ENCODE data around the gene ZNF408.

Gene ZNF408

DNA sequence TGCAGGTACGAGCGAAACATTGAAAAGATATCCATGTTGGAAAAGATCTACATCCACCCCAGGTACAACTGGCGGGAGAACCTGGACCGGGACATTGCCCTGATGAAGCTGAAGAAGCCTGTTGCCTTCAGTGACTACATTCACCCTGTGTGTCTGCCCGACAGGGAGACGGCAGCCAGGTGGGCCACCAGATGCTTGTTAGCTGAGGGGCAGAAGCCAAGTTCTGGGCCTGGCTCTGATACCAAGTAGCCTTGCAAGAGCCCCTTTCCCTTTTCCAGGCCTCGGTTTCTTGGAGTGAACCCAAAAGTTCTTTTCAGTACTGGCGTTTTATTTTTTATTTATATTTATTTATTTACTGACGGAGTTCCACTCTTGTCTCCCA is 27.8 kb downstream of the ZNF408 start:
- no peak for DNase-seq

GRCh38 chr11:46729110-46730027 is 28.5 kb downstream of the ZNF408 start:
- no peak for DNase-seq

DNA sequence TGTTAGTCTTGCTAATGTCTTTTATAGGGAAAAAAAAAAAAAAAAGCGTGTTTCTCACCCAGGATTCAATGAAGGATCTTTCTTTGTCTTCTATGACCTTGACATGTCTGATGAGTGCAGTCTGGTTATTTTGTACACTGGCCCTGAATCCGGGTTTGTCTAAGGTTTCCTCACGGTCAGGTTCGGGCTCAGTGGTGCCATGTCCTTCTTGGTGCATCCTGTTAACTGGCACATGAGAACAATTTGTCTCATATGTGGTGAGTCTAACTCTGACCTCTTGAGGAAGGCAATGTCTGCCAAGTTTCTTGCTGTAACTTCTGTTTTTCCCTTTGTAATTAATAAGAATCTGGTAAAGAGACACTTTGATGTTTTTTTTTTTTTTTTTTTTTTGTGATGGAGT is 30.7 kb downstream of the ZNF408 start:
- no peak for DNase-seq

GRCh38 chr11:46733234-46733633 is 32.4 kb downstream of the ZNF408 start:
- no peak for DNase-seq

DNA sequence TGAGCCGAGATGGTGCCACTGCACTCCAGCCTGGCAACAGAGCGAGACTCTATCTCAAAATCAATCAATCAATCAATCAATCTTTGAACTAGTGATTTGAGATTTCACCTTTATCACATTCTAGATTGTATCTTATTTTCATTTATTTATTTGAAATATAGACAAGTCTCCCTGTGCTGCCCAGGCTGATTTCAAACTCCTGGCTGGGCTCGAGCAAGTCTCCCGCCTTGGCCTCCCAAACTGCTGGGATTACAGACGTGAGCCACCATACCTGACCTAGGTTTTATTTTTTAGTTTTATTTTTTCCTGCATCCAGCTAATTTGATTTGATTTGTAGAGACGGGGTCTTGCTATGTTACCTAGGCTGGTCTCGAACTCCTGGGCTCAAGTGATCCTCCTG is 35.3 kb downstream of the ZNF408 start:
- DNase-seq: no peak

DNA sequence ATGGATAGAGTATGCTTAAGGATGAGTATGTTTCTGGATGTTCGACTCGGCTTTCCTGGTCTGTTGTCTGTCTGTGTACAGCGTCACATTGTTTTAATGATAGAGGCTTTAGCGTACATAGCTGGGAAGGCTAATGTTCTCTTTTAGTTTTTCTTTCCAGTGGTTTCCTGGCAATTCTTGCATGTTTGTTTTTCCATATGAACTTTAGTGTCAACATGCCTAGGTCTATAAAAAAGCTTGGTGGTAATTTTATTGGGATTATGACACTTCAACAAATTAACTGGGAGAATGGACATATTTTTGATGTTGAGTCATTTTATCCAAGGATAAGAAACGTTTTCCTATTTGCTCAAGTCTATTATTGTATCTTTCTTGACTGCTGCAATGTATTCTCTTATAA is 35.8 kb downstream of the ZNF408 start:
- DNase-seq: no peak

DNA sequence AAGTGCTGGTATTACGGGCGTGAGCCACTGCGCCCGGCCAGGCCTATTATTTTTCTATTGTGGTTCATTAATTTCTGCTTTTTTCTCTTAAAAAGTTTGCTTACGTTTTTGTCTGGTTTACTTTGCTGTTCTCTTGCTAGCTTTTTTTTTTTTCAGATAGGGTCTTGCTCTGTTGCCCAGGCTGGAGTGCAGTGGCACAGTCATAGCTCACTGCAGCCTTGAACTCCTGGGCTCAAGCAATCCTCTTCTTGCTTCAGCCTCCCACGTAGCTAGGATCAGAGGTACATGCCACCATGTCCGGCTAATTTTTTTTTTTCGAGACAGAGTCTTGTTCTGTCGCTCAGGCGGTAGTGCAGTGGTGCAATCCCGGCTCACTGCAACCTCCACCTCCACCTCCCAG is 36.9 kb downstream of the ZNF408 start:
- DNase-seq: no peak

DNA sequence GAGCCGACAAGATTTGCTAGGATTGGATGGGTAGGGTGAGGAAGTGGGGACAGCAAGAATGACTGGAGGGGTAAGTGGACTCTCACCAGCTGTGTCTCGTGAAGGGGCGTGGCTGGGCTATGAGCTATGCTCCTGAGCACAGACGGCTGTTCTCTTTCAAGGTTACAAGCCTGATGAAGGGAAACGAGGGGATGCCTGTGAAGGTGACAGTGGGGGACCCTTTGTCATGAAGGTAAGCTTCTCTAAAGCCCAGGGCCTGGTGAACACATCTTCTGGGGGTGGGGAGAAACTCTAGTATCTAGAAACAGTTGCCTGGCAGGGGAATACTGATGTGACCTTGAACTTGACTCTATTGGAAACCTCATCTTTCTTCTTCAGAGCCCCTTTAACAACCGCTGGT is 38.1 kb downstream of the ZNF408 start:
- no peak for DNase-seq

GRCh38 chr11:46741600-46742484 is 41.0 kb downstream of the ZNF408 start:
- no peak for DNase-seq

DNA sequence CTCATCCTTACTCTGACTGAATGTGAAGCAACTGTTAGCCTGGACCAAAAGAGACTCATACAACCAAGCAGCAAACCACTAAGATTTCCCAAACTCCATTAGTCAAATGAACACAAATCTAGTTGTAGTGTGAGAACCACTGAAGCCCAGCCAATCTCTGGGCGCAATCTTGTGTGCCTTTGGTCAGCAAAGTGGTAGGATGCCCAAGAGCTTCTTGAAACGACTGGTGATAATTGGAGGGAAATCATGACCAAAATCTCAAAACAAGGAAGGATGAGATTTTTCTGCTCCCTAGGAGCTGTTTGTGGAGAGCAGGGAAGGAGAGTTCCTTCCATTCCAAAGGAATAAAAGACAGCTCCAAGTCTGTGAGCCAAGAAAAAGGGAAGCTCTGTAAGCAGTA is 42.2 kb downstream of the ZNF408 start:
- no peak for DNase-seq

- no peak for DNase-seq
These were observed 43.0 kb downstream of the ZNF408 start for GRCh38 chr11:46743693-46744339.

DNA sequence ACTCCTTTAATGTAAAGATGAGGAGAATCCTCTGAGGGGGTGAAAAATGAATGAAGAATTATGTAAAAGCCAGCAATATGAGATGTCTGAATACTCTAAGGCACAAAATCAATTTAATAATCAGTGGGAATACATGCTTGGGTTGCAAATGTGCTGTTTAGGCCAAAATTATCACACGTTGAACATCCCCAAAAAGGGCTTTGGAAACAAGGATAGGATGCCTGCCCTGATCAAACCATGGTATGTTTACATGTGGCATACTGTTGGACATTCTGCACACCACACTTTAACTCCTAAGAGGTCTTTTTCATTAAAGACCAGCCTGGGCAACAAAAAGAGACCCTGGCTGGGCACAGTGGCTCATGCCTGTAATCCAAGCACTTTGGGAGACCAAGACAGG is 44.5 kb downstream of the ZNF408 start:
- no peak for DNase-seq

GRCh38 chr11:46745995-46746394 is 45.2 kb downstream of the ZNF408 start:
- no peak for DNase-seq

- no peak for DNase-seq
These were observed 46.3 kb downstream of the ZNF408 start for GRCh38 chr11:46747150-46747549.

Measured in activated gamma-delta T cell (primary cell).